Natural killer cell (primary cell): ENCODE measurements around the gene ATIC. TPM values are rescaled to one million over a fixed set of nuclear protein-coding genes. Genes with fewer than 3 reads are reported as not detected.

ENCODE experiments used
- ATAC-seq, 3 donors: fragments of 150-1000 bp in 2 of 3; fragments of 200-7000 bp in 1 of 3; cut with Tn5 transposase; 1 replicate in 1 of 3; 2 replicates in 2 of 3; pipeline ENCODE4 v1.10.0; 2021; ENCODE audit warnings: mild to moderate bottlenecking in 2 of 3, moderate library complexity in 2 of 3
- DNase-seq, 2 donors: peaks; one replicate each; pipeline versions ENCODE4 v3.0.0 to v3.0.0-alpha.2; 2013 to 2021; ENCODE audit warnings: mixed read lengths in 1 of 2
- H3K27ac ChIP-seq: one replicate; pipeline ENCODE4 v1.5.1; 2013; ENCODE audit warnings: mild to moderate bottlenecking, low read length
- H3K27me3 ChIP-seq: one replicate; pipeline ENCODE4 v1.6.1; 2013; ENCODE audit warnings: low read length; ENCODE audit not compliant: control insufficient read depth, insufficient read depth
- H3K36me3 ChIP-seq: one replicate; pipeline ENCODE4 v1.6.1; 2013; ENCODE audit warnings: low read length; ENCODE audit not compliant: control insufficient read depth, insufficient read depth
- H3K4me1 ChIP-seq: one replicate; pipeline ENCODE4 v1.6.1; 2013; ENCODE audit warnings: low read length; ENCODE audit not compliant: control insufficient read depth, insufficient read depth
- H3K4me3 ChIP-seq: one replicate; pipeline ENCODE4 v1.5.1; 2013; ENCODE audit warnings: low read length
- H3K9me3 ChIP-seq: one replicate; pipeline ENCODE4 v1.6.1; 2013; ENCODE audit warnings: low read length; ENCODE audit not compliant: control insufficient read depth, insufficient read depth
- H3K27ac Mint-ChIP-seq, 2 donors: one replicate each; pipeline ENCODE4 v1.8.0; 2022; ENCODE audit warnings: mild to moderate bottlenecking in 2 of 2, mixed read lengths in 2 of 2, moderate library complexity in 1 of 2
- H3K27me3 Mint-ChIP-seq, 2 donors: one replicate each; pipeline ENCODE4 v1.8.0; 2022; ENCODE audit warnings: low read depth in 2 of 2, mixed read lengths in 2 of 2
- H3K36me3 Mint-ChIP-seq: one replicate; pipeline ENCODE4 v1.8.0; 2022; ENCODE audit warnings: mixed read lengths
- H3K4me1 Mint-ChIP-seq, 2 donors: one replicate each; pipeline ENCODE4 v1.8.0; 2022; ENCODE audit warnings: mixed read lengths in 2 of 2
- H3K4me3 Mint-ChIP-seq: one replicate; pipeline ENCODE4 v1.8.0; 2022; ENCODE audit warnings: mild to moderate bottlenecking, moderate library complexity, mixed read lengths
- H3K9me3 Mint-ChIP-seq, 2 donors: one replicate each; pipeline ENCODE4 v1.8.0; 2022; ENCODE audit warnings: mixed read lengths in 2 of 2
- CTCF ChIP-seq: fragments of 200-600 bp; IDR thresholded peaks from one replicate; pipeline ENCODE4 v1.8.0; 2022; ENCODE audit warnings: antibody characterized with exemption
- WGBS: methylation state at CpG from one replicate; pipeline ENCODE4 v1.1.7; 2013; ENCODE audit warnings: missing lambda C conversion rate; ENCODE audit not compliant: insufficient coverage; 5-methylcytosine and 5-hydroxymethylcytosine counted together
- intact Hi-C: fragments of 100-400 bp; cut with micrococcal nuclease; formaldehyde crosslinking; loops from one replicate; pipeline ENCODE4 v1.14.2; 2022
- total RNA-seq, 4 donors: library from RNA; stranded (reverse); fragments of 120-200 nt in 1 of 4; gene quantifications; one replicate each; pipeline versions ENCODE4 v1.2.3 to v1.2.4, GENCODE V29; 2013 to 2022

The ATIC gene
- total RNA-seq, 3 donors from 2014 or later (not counting 1 experiment from before 2014, with no cell fraction given), result 33.2 to 49.9 (median 44.5) TPM

DNA sequence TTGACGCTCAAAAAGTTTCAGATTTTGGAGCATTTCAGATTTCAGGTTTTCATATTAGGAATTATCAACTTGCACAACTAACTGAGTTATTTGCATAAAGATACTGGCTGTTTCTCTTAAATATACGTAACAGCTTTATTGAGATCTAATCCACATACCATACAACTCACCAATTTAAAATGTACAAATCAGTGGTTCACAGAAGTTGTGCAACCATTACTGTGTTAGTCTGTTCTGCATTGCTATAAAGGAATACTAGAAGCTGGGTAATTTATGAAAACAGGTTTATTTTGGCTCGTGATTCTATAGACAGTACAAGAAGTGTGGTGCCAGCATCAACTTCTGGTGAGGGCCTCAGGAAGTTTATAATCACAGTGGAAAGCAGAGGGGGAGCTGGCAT, 8.2 kb downstream of the ATIC start:
- Mint-ChIP-seq H3K4me1 (peaks cover 18 to 35% of the 10 kb centered on the region in 2 donors), H3K27me3 (no peaks in the 10 kb centered on the region), H3K36me3 (peaks cover 7% of the 10 kb centered on the region), H3K4me3 (peak overlapping the region; percentile 28), H3K9me3 (no peaks in the 10 kb centered on the region), H3K27ac (peak overlapping the region; percentile 7 to 58)
- DNase-seq, result no peak
- 92% methylated on average over 2 of the region's 3 CpGs for WGBS
- no peaks in the 10 kb centered on the region for H3K9me3 ChIP-seq
- no peak for TF ChIP-seq CTCF
- H3K27ac ChIP-seq, result no peak overlapping the region
- H3K4me1 ChIP-seq, result peaks cover 5% of the 10 kb centered on the region
- H3K4me3 ChIP-seq, result no peak overlapping the region
- H3K36me3 ChIP-seq, result peaks cover 37% of the 10 kb centered on the region
- no peak for ATAC-seq
- no peaks in the 10 kb centered on the region for H3K27me3 ChIP-seq
- intact Hi-C loops, result no loop called here

DNA sequence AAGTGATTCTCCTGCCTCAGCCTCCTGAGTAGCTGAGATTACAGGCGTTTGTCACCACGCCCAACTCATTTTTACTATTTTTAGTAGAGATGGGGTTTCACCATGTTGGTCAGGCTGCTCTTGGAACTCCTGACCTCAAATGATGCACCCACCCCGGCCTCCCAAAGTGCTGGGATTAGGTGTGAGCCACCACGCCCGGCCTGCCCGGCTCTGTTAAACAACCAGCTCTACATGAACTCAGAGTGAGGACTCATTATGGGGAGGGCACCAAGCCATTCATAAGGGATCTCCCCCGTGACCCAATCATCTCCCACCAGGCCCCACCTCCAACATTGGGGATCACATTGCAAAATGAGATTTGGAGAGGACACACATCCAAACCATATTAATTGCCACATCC, 8.8 kb downstream of the ATIC start:
- Histone ChIP-seq H3K36me3 (peaks cover 38% of the 10 kb centered on the region), H3K9me3 (no peaks in the 10 kb centered on the region), H3K4me3 (no peak overlapping the region), H3K27ac (no peak overlapping the region), H3K4me1 (peaks cover 5% of the 10 kb centered on the region), H3K27me3 (no peaks in the 10 kb centered on the region)
- Mint-ChIP-seq H3K9me3 (no peaks in the 10 kb centered on the region), H3K27me3 (no peaks in the 10 kb centered on the region), H3K27ac (peak overlapping the region; percentile 7 to 58), H3K4me1 (peaks cover 18 to 34% of the 10 kb centered on the region in 2 donors), H3K4me3 (no peak overlapping the region), H3K36me3 (peaks cover 7% of the 10 kb centered on the region)
- DNase-seq, result no peak
- intact Hi-C loops, result no loop called here
- no peak for TF ChIP-seq CTCF
- WGBS, result 72% methylated on average over 7 of the region's 7 CpGs
- ATAC-seq, result no peak

- Mint-ChIP-seq H3K4me3 (no peak overlapping the region), H3K27ac (no peak overlapping the region), H3K36me3 (peaks cover 22% of the 10 kb centered on the region), H3K4me1 (peaks cover 12 to 37% of the 10 kb centered on the region in 2 donors), H3K27me3 (no peaks in the 10 kb centered on the region), H3K9me3 (no peaks in the 10 kb centered on the region)
- Histone ChIP-seq H3K36me3 (peaks cover 53% of the 10 kb centered on the region), H3K9me3 (no peaks in the 10 kb centered on the region), H3K27me3 (no peaks in the 10 kb centered on the region), H3K4me3 (no peak overlapping the region), H3K4me1 (peaks cover 5% of the 10 kb centered on the region), H3K27ac (no peak overlapping the region)
- WGBS, result 99% methylated on average over 6 of the region's 6 CpGs
- ATAC-seq (no peak), DNase-seq (no peak)
- intact Hi-C loops, result no loop called here
- TF ChIP-seq CTCF, result no peak
These were observed 13.0 kb downstream of the ATIC start for GRCh38 chr2:215324811-215325210.

GRCh38 chr2:215328066-215328465, 16.2 kb downstream of the ATIC start:
- Mint-ChIP-seq H3K27me3 (no peaks in the 10 kb centered on the region), H3K4me3 (no peak overlapping the region), H3K36me3 (peaks cover 22% of the 10 kb centered on the region), H3K9me3 (no peaks in the 10 kb centered on the region), H3K4me1 (peaks cover 6 to 32% of the 10 kb centered on the region in 2 donors), H3K27ac (no peak overlapping the region)
- no peaks in the 10 kb centered on the region for H3K9me3 ChIP-seq
- no peak overlapping the region for H3K27ac ChIP-seq
- WGBS, result 90% methylated on average over 5 of the region's 5 CpGs
- H3K4me3 ChIP-seq, result no peak overlapping the region
- H3K36me3 ChIP-seq, result peaks cover 62% of the 10 kb centered on the region
- TF ChIP-seq CTCF, result no peak
- no peaks in the 10 kb centered on the region for H3K27me3 ChIP-seq
- no peaks in the 10 kb centered on the region for H3K4me1 ChIP-seq
- intact Hi-C loops, result no loop called here
- DNase-seq (no peak), ATAC-seq (no peak)
